ENCODE data around the gene HELT. TPM values are rescaled to one million over a fixed set of nuclear protein-coding genes. Genes with fewer than 3 reads are reported as not detected.

The HELT gene
- polyA plus RNA-seq, 1 donor, result not detected

GRCh38 chr4:185003596-185004351, 14.5 kb upstream of the HELT start:
- no peak for DNase-seq

DNA sequence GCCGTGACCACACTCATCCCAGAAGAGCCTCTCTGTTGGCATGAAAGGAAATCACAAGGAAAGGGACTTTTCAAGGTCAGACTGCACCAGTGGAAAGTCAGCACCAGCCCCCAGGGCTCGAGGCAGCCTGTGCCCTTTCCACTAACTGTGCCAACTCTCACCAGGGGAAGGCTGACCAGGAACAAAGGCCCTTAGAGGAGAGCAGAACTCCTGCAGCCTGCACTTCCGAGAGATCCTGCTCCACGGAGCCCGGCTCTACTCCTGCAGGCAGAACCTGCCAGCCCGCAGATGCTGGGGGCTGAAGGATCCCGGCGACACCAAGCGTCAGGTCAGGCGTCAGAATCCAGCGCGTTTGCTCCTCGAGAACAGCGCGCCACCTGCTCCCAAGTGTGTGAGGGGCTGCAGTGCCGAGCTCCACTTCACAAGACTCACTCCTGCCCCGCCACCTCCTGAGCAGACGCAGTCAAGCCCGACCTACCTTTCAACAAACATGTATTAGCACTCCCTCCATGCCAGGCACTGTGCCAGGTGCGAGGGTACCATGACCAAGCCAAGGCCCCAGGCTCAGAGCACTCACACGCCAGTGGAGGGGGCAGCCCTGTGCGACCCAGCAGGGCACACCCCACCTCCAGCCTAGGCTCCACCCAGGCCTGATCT, 13.6 kb upstream of the HELT start:
- DNase-seq, result peak; percentile 69

- peak; percentile 84 for DNase-seq
Measured at GRCh38 chr4:185005219-185005819, 13.0 kb upstream of the HELT start.

GRCh38 chr4:185011408-185011807, 6.9 kb upstream of the HELT start:
- no peak for DNase-seq

DNA sequence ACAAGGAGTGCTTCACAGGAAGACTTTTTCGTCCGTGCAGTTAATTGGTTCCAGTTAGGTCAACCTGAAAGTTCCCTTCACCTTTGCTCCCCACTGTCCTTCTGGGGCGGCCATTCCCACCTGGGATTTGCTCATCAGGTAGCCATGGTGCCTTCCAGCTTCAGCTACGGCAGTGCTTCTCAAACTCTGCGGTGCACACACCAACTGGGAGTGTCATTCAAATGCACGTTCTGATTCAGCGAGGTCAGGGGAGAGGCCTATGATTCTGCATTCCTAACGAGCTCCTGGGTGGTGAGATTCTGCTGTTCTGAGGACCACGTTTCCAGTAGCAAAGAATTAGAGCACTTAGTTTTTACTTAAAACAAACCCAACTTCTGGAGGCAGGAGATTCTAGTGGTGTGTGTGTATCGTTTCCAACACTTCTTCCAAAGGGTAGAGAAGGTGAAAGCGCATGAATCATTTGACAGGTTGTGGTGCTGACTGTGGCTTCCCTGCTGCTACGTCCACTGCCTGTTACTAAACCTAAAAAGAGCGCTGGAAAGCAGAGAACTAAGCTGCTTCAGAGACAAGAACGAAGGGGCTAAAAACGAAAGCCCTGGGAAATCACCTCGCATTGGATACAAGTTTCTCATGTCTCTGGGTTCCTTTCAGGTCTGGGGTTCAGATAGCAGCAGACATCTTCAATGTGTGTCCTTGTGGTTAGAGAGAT, 4.7 kb upstream of the HELT start:
- DNase-seq, result no peak

GRCh38 chr4:185015108-185015507, 3.2 kb upstream of the HELT start:
- no peak for DNase-seq

DNA sequence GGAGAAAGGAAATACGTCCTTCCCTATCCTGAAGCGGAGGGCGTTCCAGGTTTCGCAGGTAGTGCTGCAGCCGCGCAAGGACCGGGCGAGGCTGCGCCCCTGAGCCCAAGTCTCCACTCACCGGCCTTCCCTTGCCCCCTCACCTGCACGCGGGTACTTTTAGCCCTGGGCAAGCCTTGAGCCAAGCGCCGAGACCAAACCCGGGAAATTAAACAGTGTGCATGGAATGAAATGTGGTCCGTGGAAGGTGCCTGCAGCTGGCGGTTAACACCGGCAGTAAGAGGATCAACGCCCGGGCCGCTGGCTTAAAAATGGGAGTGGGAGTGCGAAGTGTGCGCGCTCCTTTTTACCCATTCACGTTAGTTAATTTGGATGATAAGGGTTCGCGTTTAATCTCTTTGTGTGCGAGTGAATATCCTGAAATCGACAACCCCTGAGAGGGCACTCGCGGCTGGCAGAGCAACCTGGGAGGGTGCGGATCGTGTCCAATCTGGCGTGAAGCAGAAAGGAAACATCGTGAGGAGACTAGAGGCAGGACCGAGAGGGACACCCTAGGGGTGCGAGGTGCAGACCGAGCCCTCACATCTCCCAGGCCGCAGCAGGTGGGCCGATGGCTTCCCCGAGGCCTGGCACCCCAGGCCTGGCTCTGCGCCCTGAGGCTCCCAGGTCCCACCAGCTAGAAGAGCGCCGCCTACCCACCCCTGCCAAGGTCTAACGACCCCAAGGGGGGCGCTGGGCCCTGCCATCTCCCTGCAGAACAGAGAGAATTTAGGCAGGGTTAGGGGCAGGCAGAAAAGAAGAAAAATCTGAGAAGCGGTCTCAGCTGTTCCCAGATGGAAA, 2.0 kb upstream of the HELT start:
- DNase-seq, result no peak

- DNase-seq, result no peak
Measured at GRCh38 chr4:185016946-185017758, 1.1 kb upstream of the HELT start.

- DNase-seq, result no peak
Measured at GRCh38 chr4:185018834-185019455, 655 bp downstream of the HELT start.

DNA sequence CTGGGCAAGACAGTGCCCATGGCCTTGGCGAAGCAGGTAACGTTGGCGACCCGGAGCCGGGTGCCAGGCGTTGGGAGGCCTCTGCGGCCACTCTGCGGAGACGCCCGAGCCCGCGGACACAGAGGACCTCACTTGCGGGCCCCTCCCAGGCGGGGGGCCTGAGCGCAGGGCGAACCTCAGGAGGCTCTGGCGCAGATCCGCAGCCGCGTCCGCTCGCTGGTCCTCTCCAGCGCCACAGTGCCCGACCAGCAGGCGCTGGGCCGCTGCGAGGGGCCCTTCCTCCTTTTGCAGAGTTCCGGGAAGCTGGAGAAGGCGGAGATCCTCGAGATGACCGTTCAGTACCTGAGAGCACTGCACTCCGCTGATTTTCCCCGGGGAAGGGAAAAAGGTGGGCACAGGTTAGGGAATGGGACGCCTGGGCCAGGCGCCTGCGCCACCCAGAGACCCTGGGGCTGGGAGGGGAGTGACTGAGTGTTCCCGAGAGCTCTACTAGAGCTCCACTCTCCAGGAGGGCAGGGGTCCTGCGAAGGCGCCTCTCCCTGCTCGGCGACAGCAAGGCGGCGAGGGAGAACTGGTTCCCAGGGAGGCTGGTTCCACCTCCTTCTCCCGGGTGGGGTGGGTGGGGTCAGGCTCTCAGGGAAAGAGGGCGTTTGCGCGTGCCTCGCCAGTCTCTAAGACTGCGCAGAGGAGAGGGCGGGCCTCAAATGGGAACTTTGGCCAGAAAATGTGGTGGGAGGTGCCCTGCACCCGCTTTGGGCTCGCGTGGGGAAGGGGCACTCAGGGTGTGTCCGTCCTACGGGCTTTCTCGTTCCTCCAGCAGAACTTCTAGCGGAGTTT, 1.4 kb downstream of the HELT start:
- no peak for DNase-seq

DNA sequence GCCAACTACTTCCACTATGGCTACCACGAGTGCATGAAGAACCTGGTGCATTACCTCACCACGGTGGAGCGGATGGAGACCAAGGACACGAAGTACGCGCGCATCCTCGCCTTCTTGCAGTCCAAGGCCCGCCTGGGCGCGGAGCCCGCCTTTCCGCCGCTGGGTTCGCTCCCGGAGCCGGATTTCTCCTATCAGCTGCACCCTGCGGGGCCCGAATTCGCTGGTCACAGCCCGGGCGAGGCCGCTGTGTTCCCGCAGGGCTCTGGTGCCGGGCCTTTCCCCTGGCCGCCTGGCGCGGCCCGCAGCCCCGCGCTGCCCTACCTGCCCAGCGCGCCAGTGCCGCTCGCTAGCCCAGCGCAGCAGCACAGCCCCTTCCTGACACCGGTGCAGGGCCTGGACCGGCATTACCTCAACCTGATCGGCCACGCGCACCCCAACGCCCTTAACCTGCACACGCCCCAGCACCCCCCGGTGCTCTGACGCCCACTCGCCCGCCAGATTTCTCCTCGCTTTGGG, 2.1 kb downstream of the HELT start:
- DNase-seq, result no peak

GRCh38 chr4:185020863-185021761, 2.8 kb downstream of the HELT start:
- DNase-seq, result no peak

GRCh38 chr4:185023471-185023870, 5.2 kb downstream of the HELT start:
- DNase-seq, result no peak

DNA sequence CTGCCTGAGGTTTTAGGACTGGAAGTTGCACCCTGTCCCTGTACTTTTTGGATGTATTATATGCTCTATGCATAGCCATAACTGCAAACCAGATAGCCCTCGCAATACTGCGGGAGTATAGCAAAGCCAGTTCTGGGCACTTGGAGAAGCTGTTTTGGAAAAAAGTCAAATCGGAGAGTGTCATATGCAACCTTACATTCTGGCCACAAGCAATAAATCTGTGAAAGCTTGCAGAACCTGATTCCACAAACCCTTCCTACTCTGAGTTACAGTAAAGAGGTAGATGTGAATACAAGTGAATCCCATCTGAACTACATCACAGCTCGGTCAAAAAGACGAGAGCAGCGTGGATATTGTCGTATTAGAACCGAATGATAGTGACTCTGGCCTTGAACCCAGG, 10.3 kb downstream of the HELT start:
- DNase-seq, result no peak

DNA sequence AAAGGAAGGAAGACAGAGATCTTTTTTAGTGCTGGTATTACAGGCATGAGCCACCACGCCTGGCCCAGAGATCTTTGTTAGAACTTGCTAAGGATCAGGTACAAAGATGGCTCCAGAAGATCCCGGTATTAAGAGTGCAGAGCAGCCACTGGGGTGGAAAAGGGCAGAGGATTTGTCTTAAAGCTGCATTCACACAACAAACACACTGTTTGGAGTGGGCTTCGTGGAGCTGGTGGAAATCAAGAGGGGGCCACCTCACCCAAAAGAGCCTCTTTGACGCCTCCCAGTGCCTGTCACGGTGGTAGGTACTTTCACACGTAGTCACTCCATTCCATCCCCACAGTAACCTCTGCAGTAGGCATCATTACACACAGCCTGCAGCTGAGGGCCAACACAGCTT, 13.3 kb downstream of the HELT start:
- no peak for DNase-seq

GRCh38 chr4:185033072-185033471, 14.8 kb downstream of the HELT start:
- no peak for DNase-seq

GRCh38 chr4:185033950-185034349, 15.7 kb downstream of the HELT start:
- no peak for DNase-seq

- no peak for DNase-seq
Measured at GRCh38 chr4:185035284-185035683, 17.0 kb downstream of the HELT start.

Data from left kidney (tissue), 2 donors.